HCEC 1CT (cell line): ENCODE measurements around the gene POLG2.
"Not testable (repeated sequence)": the region's sequence is repeated elsewhere in the genome, so short reads cannot be mapped to it uniquely, and the experiment has no call there.

Source experiments
- DNase-seq: peaks from one replicate; pipeline ENCODE4 v3.0.0-alpha.2; 2017

The POLG2 gene

GRCh38 chr17:64437944-64438525 is 58.8 kb downstream of the POLG2 start:
- no peak for DNase-seq

GRCh38 chr17:64431534-64431933 is 65.3 kb downstream of the POLG2 start:
- DNase-seq = no peak

- DNase-seq = not testable (repeated sequence)
Measured at GRCh38 chr17:64430036-64430435, 66.8 kb downstream of the POLG2 start.

- no peak for DNase-seq
Measured at GRCh38 chr17:64428406-64428805, 68.4 kb downstream of the POLG2 start.
